HG03520 (cell line): Measurements from ENCODE around the gene CLN5.
"Not testable (repeated sequence)": the region's sequence is repeated elsewhere in the genome, so short reads cannot be mapped to it uniquely, and the experiment has no call there.

ENCODE experiments used
- ATAC-seq: cut with Tn5 transposase; IDR thresholded peaks from one replicate; pipeline ENCODE4 v1.9.1; 2021; ENCODE audit warnings: mild to moderate bottlenecking, moderate library complexity; ENCODE audit not compliant: unreplicated experiment

Gene CLN5

DNA sequence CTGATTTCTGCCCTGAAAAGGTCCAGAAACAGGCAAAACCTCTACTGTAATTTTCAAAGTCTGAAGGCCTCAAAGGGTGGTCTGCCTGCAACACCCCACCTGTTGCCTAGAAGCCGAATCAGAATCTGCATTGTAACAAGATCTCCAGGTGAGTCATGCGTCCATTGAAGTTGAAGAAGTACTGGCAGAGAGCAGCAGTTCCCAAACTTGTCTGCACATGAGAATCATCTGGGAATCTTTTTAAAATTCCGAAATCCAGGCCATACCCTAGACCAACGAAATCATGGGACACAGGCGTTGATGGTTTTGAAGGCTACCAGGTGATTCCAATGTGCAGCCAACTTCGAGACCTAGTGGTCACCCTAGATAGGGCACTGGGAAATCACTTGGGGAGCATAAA, 16.0 kb upstream of the CLN5 start:
- ATAC-seq = no peak

DNA sequence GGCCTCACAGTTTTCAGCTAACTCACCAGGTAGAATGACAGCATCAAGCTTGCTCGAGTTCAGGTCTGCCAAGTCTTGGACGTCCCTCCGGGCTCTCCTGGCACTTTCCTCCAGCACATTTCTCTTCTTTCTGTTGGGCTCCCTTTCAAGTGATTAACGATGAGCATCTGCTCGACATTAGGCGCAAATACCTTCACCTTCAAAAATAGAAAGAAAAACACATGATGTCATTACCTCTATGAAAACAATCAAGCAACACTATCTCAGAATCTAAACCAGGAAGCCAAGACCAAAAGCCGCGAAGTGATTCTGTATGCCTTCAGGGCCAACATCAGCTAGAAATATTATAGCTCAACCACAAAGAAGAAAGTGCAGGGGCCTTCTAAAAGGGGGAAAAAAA, 15.4 kb upstream of the CLN5 start:
- no peak for ATAC-seq

DNA sequence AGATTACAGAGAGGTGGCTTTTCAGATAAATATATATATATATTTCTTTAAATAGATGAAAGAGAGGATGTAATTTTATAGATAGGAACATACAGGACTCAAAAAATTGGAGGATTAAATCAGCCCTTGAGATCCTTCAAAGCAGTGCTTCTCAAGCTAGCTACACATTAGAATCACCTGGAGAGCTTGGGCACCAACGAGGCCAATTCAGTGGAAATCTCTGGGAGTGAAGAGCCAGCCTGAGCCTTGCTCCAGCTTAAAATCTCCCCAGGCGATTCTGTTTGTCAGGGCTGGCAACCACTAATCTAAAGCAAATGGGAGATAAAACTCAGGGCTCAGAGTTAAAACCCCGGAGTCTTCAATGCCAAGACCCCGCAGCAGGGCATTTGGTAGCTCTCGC, 15.0 kb upstream of the CLN5 start:
- ATAC-seq = no peak

DNA sequence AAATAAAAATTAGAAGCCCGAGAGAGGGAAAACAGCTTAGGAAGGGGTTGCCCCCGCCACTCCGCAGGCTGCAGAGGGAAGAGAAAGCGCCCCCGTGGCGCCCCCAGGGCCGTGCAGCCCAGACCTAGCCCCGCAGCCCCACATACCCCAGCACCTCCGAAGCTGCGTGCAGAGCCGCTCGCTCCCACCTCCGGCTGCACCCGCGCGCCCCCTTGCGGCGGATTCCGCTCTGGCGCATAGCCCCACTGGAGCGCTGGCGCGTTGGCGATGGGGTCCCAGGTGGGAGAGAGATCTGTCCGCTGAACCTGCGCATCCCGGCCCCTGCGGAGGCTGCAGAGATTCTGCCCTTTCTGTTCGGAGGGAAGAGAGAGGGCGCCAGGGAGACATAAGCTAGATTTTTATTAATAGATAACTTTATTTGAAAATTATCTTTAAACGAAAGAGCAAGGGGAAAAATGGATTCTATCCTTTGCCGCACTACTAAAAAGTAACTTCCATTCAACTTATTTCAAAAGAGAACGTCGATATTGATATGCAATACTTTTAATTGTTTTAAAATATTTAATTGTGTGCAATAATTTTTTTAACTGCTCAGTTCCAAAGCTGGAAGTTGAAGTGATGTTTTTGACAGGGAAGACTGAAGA, 11.7 kb upstream of the CLN5 start:
- peak; percentile 99 for ATAC-seq

DNA sequence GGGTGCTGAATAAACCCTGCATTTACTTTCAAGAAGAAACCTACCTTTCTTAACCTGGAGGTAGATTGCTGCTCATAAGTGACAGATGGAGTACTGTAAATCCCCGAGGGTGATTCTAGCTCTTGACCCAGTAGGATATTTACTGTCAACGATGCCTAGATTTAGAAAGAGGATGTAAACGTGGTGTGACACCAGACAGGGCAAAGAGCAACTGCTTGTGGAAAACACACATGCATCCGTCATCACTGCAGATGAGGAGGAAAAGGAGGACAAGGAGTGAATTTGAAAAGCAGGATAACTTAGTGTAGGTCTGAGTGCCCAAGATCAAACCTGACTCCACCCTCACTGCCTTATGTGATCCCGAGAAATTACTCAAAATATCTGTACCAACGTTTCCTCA, 9.8 kb upstream of the CLN5 start:
- ATAC-seq = no peak

DNA sequence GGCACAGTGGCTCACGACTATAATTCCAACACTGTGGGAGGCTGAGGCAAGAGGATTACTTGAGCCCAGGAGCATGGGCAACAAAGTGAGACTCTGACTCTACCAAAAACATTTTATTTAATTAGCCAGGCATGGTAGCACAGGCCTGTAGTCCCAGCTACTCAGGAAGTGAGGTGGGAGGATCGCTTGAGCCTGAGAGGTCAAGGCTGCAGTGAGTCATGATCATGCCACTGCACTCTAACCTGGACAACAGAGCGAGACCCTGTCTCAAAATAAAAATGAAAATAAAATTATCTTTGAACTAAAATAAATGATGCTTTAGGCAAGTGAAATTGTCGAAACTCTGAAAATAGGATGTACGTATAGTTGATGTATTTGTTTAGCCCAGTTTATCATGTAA, 8.2 kb upstream of the CLN5 start:
- ATAC-seq = no peak

DNA sequence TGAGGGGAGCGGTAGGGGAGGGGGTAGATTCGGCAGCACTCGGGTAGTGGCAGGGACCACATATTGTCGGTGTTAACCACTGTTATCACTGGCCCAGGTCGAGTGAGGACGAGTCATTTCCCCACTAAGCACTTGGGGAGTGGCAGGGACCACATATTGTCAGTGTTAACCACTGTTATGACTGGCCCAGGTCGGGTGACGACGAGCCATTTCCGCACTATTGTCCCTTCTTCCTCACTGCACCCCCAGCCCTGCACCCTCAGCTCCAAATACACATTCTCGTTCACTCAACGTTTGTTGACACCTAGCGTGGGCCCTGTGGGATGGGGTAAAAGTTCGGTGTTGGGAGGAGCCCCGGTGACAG, 467 bp upstream of the CLN5 start:
- peak; percentile 68 for ATAC-seq

DNA sequence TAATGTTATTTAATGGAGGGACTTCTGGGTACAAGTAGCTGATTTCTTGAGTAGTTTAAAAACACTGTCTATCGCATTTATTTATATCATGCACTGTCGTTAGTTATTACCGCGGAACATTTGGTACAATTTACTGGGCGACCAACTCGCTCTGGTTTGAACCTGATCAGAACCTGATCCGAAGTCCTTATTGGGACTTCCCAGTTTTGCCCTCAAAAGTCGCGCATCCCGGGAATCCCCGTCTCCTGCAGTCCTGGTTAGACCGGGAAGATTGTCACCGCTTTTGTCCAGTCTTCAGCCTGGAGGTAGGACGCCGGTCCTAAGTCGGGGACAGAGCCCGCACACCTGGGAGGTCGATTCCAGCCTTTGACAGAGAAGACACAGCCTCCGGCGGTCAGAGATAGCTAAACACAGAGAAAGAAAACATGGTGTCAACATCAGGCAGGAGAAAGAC, 694 bp downstream of the CLN5 start:
- ATAC-seq = no peak

DNA sequence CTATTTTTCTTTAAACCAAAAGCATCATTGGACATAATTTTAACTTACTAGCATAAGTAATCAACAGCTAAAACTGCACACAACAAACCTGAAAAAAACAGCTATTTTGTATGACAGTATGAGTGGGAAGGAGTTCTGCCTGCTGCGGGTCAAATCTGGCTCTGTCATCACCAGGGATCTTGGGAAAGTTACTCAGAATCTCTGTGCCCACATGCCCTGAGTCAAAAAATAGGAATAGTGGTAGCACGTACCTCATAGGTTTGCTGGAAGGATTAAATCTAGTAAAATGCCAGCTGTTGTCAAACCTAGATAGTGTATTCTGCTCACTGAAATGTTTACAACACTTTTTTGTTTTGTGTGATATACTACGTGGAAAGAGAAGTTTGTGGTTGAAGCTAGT, 1.1 kb downstream of the CLN5 start:
- no peak for ATAC-seq

DNA sequence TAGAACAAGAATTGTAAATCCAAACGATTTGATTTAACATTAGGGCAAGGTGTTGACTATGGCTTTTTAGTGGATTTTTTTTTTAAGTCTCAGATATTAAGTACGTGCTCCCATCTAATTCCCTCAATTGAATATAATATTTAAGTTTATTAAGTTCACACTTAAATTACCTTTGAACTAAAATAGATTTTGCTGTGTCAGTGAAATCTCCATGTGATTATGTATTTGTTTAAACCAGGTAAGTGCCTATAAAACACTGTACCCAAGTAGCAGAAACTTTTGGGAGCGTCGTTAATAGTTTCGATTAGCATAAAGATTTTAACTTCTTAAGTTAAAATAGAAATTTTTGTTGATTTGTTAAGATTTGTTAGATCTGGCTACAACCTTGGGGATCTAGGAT, 1.6 kb downstream of the CLN5 start:
- ATAC-seq = no peak

DNA sequence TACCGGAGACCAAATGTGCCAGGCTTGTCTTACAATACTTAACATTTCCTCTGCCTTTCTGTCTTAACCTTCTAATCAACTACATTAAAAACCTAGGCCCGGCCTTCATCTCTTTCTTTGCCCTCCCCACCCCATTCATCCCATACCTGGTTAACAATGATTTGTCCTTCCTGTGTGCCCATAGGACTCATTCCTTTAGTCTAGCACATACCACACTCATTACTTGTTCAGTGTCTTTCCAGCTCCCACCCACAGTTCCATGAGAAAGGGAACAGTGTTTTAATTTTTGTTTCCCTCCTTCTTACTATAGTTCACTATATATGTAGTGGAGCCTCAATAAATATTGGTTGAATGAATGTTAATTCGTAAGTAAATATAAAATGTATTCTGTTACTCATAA, 2.4 kb downstream of the CLN5 start:
- ATAC-seq = no peak

DNA sequence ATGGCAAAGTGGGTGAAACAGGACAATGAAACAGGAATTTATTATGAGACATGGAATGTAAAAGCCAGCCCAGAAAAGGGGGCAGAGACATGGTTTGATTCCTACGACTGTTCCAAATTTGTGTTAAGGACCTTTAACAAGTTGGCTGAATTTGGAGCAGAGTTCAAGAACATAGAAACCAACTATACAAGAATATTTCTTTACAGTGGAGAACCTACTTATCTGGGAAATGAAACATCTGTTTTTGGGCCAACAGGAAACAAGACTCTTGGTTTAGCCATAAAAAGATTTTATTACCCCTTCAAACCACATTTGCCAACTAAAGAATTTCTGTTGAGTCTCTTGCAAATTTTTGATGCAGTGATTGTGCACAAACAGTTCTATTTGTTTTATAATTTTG, 8.6 kb downstream of the CLN5 start:
- no peak for ATAC-seq

DNA sequence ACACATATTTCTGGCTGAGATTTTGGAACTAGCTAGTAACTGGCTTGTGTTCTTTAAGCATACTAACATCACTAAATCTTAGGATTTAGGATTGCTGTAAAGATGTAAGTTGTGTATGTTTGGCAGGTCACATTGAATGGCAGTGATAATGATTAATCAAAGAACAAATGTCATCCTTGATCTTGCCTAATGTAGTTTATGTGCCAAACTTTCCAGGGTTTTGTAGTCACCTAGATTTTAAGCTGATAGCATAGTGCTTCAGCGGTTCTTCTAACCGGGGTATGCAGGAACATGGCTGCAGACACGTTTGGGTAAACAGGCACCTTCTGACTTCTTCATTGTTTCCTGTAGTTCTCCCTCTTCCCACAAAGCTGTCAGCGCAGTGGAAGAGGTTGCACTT, 9.7 kb downstream of the CLN5 start:
- ATAC-seq = no peak

DNA sequence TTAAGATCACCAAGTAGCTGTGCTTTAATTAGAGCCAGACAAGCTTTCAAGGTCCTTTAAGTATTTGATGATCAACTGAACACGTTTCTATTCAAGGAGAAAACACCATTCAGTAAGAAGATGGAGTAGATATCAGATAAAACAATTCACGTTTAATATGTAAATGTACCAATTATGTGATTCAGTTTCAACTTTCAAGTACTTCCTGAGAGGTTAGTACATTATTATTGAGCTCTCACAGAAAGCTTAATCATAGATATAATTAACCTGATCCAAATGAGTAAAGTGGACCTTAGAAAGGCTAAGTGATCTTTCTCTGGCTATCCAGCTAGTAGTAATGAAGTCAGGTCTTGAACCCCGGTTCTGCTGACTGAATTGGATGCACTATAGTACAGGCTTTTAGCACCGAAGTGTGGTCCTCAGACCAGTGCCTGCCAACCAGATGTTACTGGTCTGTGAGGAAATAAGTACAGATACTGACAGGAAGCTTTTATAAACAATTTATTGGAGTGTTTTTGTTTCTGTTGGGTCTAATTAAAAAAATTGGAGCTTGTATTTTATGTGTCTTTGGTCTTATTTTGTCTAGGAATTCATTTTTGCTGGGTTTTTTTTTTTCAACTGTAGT, 10.2 kb downstream of the CLN5 start:
- ATAC-seq = no peak

DNA sequence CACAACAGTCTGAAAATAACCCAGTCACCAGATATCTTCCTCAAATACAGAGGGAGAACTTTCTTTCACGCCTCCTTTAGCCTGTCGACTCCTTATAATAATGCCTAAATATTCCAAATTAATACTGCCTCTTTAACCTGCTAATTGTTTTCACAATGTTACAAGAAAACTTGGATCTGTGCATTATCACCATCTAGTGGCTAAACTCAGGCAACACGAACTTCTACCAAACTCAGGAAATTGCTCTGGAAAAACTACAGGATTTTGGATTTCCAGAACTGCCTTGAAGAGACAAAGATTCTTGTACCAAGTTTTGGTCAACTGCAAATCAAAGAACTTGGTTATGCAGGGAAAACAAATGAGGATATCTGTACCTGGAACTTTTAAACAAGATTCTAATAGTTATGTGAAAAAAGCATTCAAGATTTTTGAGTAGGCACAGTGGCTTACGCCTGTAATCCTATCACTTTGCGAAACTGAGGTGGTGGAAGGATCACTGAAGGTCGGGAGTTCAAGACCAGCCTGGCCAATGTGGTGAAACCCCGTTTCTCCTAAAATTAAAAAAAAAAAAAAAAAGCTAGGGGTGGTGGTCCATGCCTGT, 10.8 kb downstream of the CLN5 start:
- no peak for ATAC-seq

DNA sequence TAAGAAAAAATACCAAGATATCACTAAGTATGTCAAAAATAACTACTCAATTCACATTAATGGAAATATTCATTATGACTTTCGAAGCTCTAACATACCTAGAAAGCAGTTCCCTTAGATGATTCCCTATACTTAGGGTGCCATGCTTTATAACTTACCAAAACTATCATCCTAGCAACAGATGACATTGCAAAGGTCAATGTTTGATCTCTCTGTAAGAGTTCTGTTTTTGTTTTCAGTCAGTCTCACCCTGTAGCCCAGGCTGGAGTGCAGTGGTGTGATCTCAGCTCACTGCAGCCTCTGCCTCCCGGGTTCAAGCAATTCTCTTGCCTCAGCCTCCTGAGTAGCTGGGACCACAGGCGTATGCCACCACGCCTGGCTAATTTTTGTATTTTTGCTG, 16.5 kb downstream of the CLN5 start:
- not testable (repeated sequence) for ATAC-seq

DNA sequence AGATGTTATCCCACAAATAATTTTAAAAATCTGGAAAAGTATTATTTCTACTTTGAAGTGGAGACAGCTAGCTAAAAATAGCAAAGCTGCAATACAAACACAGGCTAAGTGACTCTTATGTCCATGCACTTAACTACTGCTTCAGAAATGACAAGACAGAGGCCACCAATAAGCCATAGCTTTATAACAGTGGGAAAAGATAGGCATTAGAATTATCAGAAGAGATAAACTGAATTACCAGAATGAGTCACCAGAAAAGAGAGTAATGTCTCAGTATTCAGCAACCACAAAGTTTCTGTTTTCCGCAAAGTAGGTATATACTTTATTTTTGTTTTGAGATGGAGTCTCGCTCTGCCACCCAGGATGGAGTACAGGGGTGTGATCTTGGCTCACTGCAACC, 17.1 kb downstream of the CLN5 start:
- ATAC-seq = no peak

DNA sequence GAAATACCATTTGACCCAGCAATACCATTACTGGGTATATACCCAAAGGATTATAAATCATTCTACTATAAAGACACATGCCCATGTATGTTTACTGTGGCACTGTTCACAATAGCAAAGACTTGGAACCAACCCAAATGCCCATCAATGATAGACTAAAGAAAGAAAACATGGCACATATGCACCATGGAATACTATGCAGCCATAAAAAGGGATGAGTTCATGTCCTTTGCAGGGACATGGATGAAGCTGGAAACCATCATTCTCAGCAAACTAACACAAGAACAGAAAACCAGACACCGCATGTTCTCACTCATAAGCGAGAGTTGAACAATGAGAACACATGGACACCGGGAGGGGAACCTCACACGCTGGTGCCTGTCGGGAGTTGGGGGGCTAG, 17.8 kb downstream of the CLN5 start:
- ATAC-seq = not testable (repeated sequence)

DNA sequence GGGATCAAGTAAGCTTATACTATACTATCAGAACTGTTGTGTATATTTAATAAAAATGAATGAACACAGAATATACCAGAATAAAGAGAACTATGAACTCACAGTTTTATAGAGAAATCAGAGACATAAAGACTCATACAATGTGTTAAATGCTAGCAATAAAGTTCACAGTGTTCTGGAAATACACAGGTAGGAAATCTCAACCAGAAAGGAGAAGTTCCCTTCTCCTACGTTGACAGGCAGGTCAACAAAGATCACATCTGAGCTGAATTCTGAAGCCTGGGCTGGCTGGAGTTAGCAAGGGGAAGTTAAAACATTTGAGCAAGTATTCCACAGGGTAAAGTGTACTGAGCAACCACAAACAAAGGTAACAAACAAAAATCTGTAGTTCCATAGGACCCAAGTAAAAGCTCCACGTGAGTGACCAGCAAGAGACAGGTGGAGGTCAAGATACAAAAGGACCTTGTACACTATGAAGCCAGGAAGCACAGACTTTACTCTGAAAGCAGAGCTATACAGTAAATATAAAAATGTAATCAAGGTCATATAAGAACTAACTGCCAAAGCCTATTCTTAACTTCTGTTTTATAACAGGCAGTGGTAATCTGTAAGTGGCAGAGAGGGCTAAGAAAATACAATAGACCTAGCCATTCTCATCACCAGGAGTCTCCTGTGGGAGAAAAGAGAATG, 22.1 kb downstream of the CLN5 start:
- no peak for ATAC-seq

DNA sequence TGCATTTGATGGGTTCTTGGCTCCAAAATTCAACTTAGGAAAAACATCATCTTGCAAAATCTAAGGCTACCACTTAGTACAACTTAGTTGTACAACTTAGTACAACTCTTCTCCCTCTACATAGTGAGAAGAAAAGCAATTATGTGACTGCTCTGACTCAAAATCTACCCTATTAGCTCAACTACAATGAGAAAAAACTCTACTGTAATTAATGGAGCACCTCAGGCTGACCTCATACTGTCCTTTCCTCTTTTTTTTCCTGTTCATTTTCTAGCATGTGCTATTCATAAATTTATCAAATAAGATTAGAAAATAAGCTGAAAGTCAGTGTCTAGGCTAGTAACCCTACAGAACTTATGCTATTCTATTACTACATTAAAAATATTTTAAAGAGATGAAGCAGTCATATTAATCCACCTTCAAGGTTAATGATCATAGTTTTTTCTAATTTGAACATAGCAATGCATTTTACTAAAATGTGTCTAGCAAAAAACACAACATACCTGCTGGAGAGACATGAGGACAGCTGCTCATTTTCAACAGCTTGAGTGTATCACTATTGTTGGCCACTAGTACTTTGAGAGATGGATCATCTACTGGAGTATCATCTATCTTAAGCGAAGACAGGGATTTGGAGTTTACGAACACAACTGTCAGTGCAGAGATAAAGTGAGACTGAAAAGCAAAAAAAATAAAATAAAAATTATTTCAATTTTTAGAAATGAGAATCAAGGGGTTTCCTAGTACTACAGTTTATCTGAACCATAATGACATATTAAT, 23.2 kb downstream of the CLN5 start:
- ATAC-seq = no peak

DNA sequence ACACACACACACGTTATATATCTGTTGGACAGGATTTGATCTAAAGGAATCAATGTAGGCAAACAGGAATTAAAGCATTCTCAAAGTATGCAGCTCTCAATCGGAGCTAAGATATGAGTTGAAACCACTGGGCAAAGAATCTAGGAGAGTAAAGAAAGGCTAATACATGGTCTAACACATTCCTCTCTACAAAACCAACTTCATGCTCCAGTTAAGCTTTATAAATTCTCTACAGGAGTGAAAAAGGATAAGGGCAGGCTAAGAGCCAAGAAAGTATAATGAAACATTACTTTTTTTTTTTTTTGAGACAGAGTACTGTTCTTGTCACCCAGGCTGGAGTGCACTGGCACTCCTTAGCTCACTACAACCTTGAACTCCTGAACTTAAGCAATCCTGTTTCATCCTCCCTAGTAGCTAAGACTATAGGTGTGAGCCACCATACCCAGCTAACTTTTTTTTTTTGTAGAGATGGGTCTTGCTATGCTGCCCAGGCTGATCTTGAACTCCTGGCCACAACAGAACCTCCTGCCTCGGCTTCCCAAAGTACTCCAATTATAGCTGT, 24.5 kb downstream of the CLN5 start:
- no peak for ATAC-seq
